ENCODE measurements around the gene KIF1B. TPM values are rescaled to one million over a fixed set of nuclear protein-coding genes. Genes with fewer than 3 reads are reported as not detected.

The KIF1B gene
- total and polyA plus RNA-seq, 2 donors (not counting 1 experiment from before 2014, with no cell fraction given), result 3.5 to 16.4 TPM

- Histone ChIP-seq H3K9me3 (ENCODE audit: control extremely low read depth in 1 of 3, control insufficient read depth in 2 of 3, insufficient read depth in 1 of 3, low read length in 2 of 3) (no peaks in the 10 kb centered on the region), H3K4me1 (ENCODE audit: control insufficient read depth in 2 of 2, insufficient read depth in 2 of 2, low read length in 2 of 2) (no peaks in the 10 kb centered on the region), H3K4me3 (ENCODE audit: control extremely low read depth in 1 of 5, extremely low read depth in 1 of 5, insufficient read depth in 1 of 5, low read depth in 2 of 5, low read length in 4 of 5) (no peak overlapping the region), H4K20me1 (ENCODE audit: control insufficient read depth, insufficient read depth, low read length, poor library complexity, severe bottlenecking) (no peaks in the 10 kb centered on the region), H3K4me2 (replicated peaks; ENCODE audit: low read depth, low read length, poor library complexity, severe bottlenecking) (no peak overlapping the region), H3K36me3 (replicated peaks in 1 of 2; ENCODE audit: control extremely low read depth in 1 of 2, control insufficient read depth in 1 of 2, extremely low read depth in 1 of 2, insufficient read depth in 2 of 2, low read length in 1 of 2) (peaks cover 0 to 1% of the 10 kb centered on the region in 2 experiments), H2AFZ (ENCODE audit: insufficient read depth, low read depth, low read length, poor library complexity, severe bottlenecking) (no peak overlapping the region), H3K27me3 (replicated peaks in 1 of 4; ENCODE audit: control extremely low read depth in 1 of 4, control insufficient read depth in 3 of 4, insufficient read depth in 4 of 4, low read length in 3 of 4) (no peaks in the 10 kb centered on the region), H3K79me2 (ENCODE audit: control insufficient read depth, insufficient read depth, low read length) (no peaks in the 10 kb centered on the region), H3K27ac (ENCODE audit: low read length in 2 of 2) (no peak overlapping the region), H3K9ac (ENCODE audit: low read length) (no peak overlapping the region)
- no peak for ATAC-seq (ENCODE audit: low read depth)
- Mint-ChIP-seq H3K9me3 (ENCODE audit: insufficient read depth) (no peaks in the 10 kb centered on the region), H3K4me3 (no peak overlapping the region), H3K4me1 (no peaks in the 10 kb centered on the region), H3K27ac (no peak overlapping the region), H3K27me3 (no peaks in the 10 kb centered on the region)
- TF ChIP-seq CTCF (IDR thresholded peaks at IDR 0.05) (no peak), EZH2 (IDR thresholded peaks at IDR 0.05; ENCODE audit: borderline replicate concordance, insufficient read depth, low read depth, low read length, poor library complexity, severe bottlenecking) (no peak)
- intact Hi-C loops (cut with micrococcal nuclease), result no loop called here
- WGBS (ENCODE audit: insufficient coverage), result 98% methylated on average over 5 of the region's 7 CpGs
- CTCF ChIA-PET, result no interaction called here
- POLR2A ChIA-PET, result no interaction called here
- DNase-seq, result no peak
Observed at GRCh38 chr1:10322821-10323220, 112.5 kb downstream of the KIF1B start.

DNA sequence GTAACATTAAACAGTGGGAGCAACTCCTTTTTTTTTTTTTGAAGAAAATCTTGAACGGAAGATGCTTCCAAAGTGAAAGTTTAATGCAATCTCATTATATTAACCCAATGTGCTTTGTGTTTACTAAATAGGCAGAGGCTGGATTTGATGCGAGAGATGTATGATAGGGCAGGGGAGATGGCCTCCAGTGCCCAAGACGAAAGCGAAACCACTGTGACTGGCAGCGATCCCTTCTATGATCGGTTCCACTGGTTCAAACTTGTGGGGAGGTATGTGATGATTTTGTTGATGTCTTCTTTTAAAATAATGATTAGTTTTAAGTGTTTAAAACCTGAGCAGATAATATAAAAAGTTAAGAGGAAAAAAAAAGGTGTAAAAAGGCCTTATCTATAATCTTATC is 114.3 kb downstream of the KIF1B start:
- H3K4me3 Mint-ChIP-seq, result no peak overlapping the region
- H3K9ac ChIP-seq (ENCODE audit: low read length), result no peak overlapping the region
- H3K4me1 ChIP-seq (ENCODE audit: control insufficient read depth in 2 of 2, insufficient read depth in 2 of 2, low read length in 2 of 2), result no peaks in the 10 kb centered on the region
- H3K27me3 ChIP-seq (replicated peaks in 1 of 4; ENCODE audit: control extremely low read depth in 1 of 4, control insufficient read depth in 3 of 4, insufficient read depth in 4 of 4, low read length in 3 of 4), result no peaks in the 10 kb centered on the region
- POLR2A ChIA-PET, result no interaction called here
- H3K4me2 ChIP-seq (replicated peaks; ENCODE audit: low read depth, low read length, poor library complexity, severe bottlenecking), result no peak overlapping the region
- peaks cover 0 to 1% of the 10 kb centered on the region in 2 experiments for H3K36me3 ChIP-seq (replicated peaks in 1 of 2; ENCODE audit: control extremely low read depth in 1 of 2, control insufficient read depth in 1 of 2, extremely low read depth in 1 of 2, insufficient read depth in 2 of 2, low read length in 1 of 2)
- no peak overlapping the region for H3K27ac Mint-ChIP-seq
- no peak overlapping the region for H2AFZ ChIP-seq (ENCODE audit: insufficient read depth, low read depth, low read length, poor library complexity, severe bottlenecking)
- H3K9me3 ChIP-seq (ENCODE audit: control extremely low read depth in 1 of 3, control insufficient read depth in 2 of 3, insufficient read depth in 1 of 3, low read length in 2 of 3), result no peaks in the 10 kb centered on the region
- H3K27me3 Mint-ChIP-seq, result no peaks in the 10 kb centered on the region
- DNase-seq, result no peak
- no peaks in the 10 kb centered on the region for H3K9me3 Mint-ChIP-seq (ENCODE audit: insufficient read depth)
- intact Hi-C loops (cut with micrococcal nuclease), result no loop called here
- H3K4me3 ChIP-seq (ENCODE audit: control extremely low read depth in 1 of 5, extremely low read depth in 1 of 5, insufficient read depth in 1 of 5, low read depth in 2 of 5, low read length in 4 of 5), result no peak overlapping the region
- no peaks in the 10 kb centered on the region for H4K20me1 ChIP-seq (ENCODE audit: control insufficient read depth, insufficient read depth, low read length, poor library complexity, severe bottlenecking)
- H3K79me2 ChIP-seq (ENCODE audit: control insufficient read depth, insufficient read depth, low read length), result no peaks in the 10 kb centered on the region
- TF ChIP-seq EZH2 (IDR thresholded peaks at IDR 0.05; ENCODE audit: borderline replicate concordance, insufficient read depth, low read depth, low read length, poor library complexity, severe bottlenecking) (no peak), CTCF (IDR thresholded peaks at IDR 0.05) (no peak)
- no peak for ATAC-seq (ENCODE audit: low read depth)
- CTCF ChIA-PET, result no interaction called here
- WGBS (ENCODE audit: insufficient coverage), result 100% methylated on average over 3 of the region's 6 CpGs
- H3K4me1 Mint-ChIP-seq, result no peaks in the 10 kb centered on the region
- H3K27ac ChIP-seq (ENCODE audit: low read length in 2 of 2), result no peak overlapping the region

All from B cell (primary cell).